ENCODE results near the gene BTBD2. TPM values are rescaled to one million over a fixed set of nuclear protein-coding genes. Genes with fewer than 3 reads are reported as not detected.

BTBD2 gene
- total RNA-seq, 1 experiment from 2014 or later, result 81.0 TPM

DNA sequence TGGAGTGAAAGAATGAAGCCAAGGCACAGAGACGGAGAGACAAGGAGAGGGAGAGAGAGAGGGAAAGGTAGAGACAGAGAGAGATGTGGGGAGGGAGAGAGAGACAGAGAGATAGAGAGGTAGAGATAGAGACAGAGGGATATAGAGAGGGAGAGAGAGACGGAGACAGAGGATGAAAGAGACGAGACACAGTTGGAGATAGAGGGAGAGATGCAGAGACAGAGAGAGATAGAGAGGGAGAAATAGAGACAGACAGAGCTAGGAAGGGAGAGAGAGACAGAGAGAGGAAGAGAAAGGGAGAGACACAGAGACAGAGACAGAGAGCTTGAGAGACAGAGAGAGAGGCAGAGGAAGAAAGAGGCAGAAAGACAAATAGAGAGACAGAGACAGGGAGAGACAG, 79.1 kb downstream of the BTBD2 start:
- POLR2A ChIA-PET (ENCODE audit: unreplicated experiment), result no interaction called here

DNA sequence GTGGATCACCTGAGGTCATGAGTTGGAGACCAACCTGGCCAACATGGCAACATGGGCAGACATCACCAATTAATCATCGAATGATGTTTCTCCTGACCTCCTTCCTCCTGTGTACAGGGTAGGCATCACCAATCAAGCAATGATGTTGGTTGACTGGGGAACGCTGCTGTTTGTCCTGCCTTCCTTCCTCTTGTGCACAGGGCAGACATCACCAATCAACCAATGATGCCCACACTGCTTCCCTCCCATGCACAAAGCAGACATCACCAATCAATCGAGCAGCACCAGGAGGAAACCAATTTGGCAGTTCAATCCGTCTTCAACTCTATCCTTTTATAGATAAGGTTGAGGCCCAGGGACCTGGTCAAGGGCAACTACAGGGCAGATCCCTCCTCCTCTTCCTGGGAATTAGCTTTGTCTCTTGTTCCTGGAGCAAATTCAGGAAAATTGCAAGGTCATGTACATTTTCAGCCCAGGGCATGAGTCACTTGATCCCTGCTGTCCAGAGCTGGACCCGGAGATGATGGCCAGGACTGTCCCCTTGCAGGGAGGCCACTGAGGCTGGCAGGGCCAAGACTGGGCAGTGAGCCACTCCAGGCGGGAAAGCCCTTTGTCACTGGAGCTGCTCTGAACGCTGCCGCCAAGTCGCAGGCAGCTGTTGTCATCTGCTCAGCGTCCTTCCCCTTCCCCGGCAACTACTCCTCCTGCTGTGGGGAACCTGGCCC, 79.9 kb downstream of the BTBD2 start:
- Histone ChIP-seq H3K36me3 (ENCODE audit: low read depth) (no peaks in the 10 kb centered on the region), H2AFZ (no peak overlapping the region), H3K9me3 (ENCODE audit: insufficient read depth, low read depth) (no peaks in the 10 kb centered on the region), H3K4me3 (no peak overlapping the region), H3F3A (ENCODE audit: insufficient read depth, low read depth) (peaks cover 6% of the 10 kb centered on the region; the same call in 1 of the 2 replicates), H4K20me1 (ENCODE audit: insufficient read depth) (no peaks in the 10 kb centered on the region), H3K79me2 (ENCODE audit: low read depth) (no peaks in the 10 kb centered on the region), H3K27ac (no peak overlapping the region), H3K9me2 (ENCODE audit: insufficient read depth) (no peaks in the 10 kb centered on the region), H3K4me1 (replicated peaks; ENCODE audit: insufficient read depth) (peaks cover 15% of the 10 kb centered on the region), H3K4me2 (no peak overlapping the region), H3K27me3 (ENCODE audit: insufficient read depth, low read depth) (no peaks in the 10 kb centered on the region)
- peak in 1 of 2 experiments; percentile 44 for DNase-seq
- intact Hi-C loops (cut with micrococcal nuclease; ENCODE audit: unreplicated experiment), result no loop called here
- TF ChIP-seq EZH2 (IDR thresholded peaks at IDR 0.05; ENCODE audit: low read depth), result no peak
- no peak for TF ChIP-seq CTCF (conservative IDR thresholded peaks at IDR 0.05)
- POLR2A ChIA-PET (ENCODE audit: unreplicated experiment), result no interaction called here
- CTCF ChIA-PET, result no interaction called here
- BruUV-seq (replicated peaks), result no TSS peak

More for the DNA sequence above, 79.1 kb downstream of the BTBD2 start:
- Histone ChIP-seq H3K36me3 (ENCODE audit: low read depth) (no peaks in the 10 kb centered on the region), H4K20me1 (ENCODE audit: insufficient read depth) (no peaks in the 10 kb centered on the region), H3K4me1 (replicated peaks; ENCODE audit: insufficient read depth) (peaks cover 15% of the 10 kb centered on the region), H3K9me3 (ENCODE audit: insufficient read depth, low read depth) (no peaks in the 10 kb centered on the region), H2AFZ (no peak overlapping the region), H3K4me3 (no peak overlapping the region), H3K27ac (no peak overlapping the region), H3K79me2 (ENCODE audit: low read depth) (peaks cover under 1% of the 10 kb centered on the region; the same call in 1 of the 2 replicates), H3K27me3 (ENCODE audit: insufficient read depth, low read depth) (no peaks in the 10 kb centered on the region), H3K4me2 (no peak overlapping the region), H3F3A (ENCODE audit: insufficient read depth, low read depth) (peaks cover 6% of the 10 kb centered on the region; the same call in 1 of the 2 replicates), H3K9me2 (ENCODE audit: insufficient read depth) (no peaks in the 10 kb centered on the region)
- BruUV-seq (replicated peaks), result no TSS peak
- CTCF ChIA-PET, result interaction anchor here (0.6 kb wide), 1 partner anchor 9 kb away, joined by 6 read pairs; no protein-coding TSS in a partner anchor
- no peak for TF ChIP-seq EZH2 (IDR thresholded peaks at IDR 0.05; ENCODE audit: low read depth)
- no peak for TF ChIP-seq CTCF (conservative IDR thresholded peaks at IDR 0.05)
- no peak for DNase-seq
- intact Hi-C loops (cut with micrococcal nuclease; ENCODE audit: unreplicated experiment), result no loop called here

Other genes starting within 250 kb of the BTBD2 start
- 8.3 and 9.0 TPM in 2 replicates for gene ATP8B3, start 203.4 kb downstream of the BTBD2 start, total RNA-seq (2021)
- gene REXO1, start 167.2 kb downstream of the BTBD2 start, total RNA-seq (2021), result 25.6 and 25.8 TPM in 2 replicates
- 26.7 and 41.2 TPM in 2 replicates for gene KLF16, start 152.1 kb downstream of the BTBD2 start, total RNA-seq (2021)
- gene ABHD17A, start 130.2 kb downstream of the BTBD2 start, total RNA-seq (2021), result 33.0 and 35.9 TPM in 2 replicates
- 7.8 and 10.1 TPM in 2 replicates for gene ADAT3, start 110.3 kb downstream of the BTBD2 start, total RNA-seq (2021)
- gene SCAMP4, start 110.3 kb downstream of the BTBD2 start, total RNA-seq (2021), result 61.7 and 69.8 TPM in 2 replicates
- gene CSNK1G2, start 74.5 kb downstream of the BTBD2 start, total RNA-seq (2021), result 58.2 and 58.3 TPM in 2 replicates
- gene MKNK2, start 35.5 kb upstream of the BTBD2 start, total RNA-seq (2021), result 132 and 166 TPM in 2 replicates
- gene MOB3A, start 80.6 kb upstream of the BTBD2 start, total RNA-seq (2021), result 22.8 and 28.9 TPM in 2 replicates
- 1.5 and 2.4 TPM in 2 replicates for gene IZUMO4, start 81.2 kb upstream of the BTBD2 start, total RNA-seq (2021)
- gene AP3D1, start 135.9 kb upstream of the BTBD2 start, total RNA-seq (2021), result 75.5 and 87.2 TPM in 2 replicates
- 16.0 and 23.9 TPM in 2 replicates for gene DOT1L, start 148.2 kb upstream of the BTBD2 start, total RNA-seq (2021)
- gene PLEKHJ1, start 220.6 kb upstream of the BTBD2 start, total RNA-seq (2021), result 38.6 and 45.9 TPM in 2 replicates
- gene SF3A2, start 221.1 kb upstream of the BTBD2 start, total RNA-seq (2021), result 73.5 and 83.0 TPM in 2 replicates
- gene AMH, start 233.6 kb upstream of the BTBD2 start, total RNA-seq (2021), result 6.9 and 8.1 TPM in 2 replicates
- gene JSRP1, start 240.7 kb upstream of the BTBD2 start, total RNA-seq (2021), result 1.1 and 1.4 TPM in 2 replicates